Muscle of leg (tissue), 11 donors: Measurements from ENCODE around the gene GRB7. TPM values are rescaled to one million over a fixed set of nuclear protein-coding genes. Genes with fewer than 3 reads are reported as not detected.
A peak's percentile ranks its signal among the peaks of the same experiment; 100 is the strongest.

Experiments used
- DNase-seq: peaks from one replicate; pipeline ENCODE4 v3.0.0; 2013
- H3K27ac ChIP-seq: one replicate; pipeline ENCODE4 v1.5.1; 2013; ENCODE audit warnings: mild to moderate bottlenecking, low read length, control low read depth
- H3K27me3 ChIP-seq: one replicate; pipeline ENCODE4 v1.6.1; 2013; ENCODE audit warnings: low read length; ENCODE audit not compliant: control insufficient read depth, insufficient read depth
- H3K36me3 ChIP-seq: one replicate; pipeline ENCODE4 v1.6.1; 2013; ENCODE audit warnings: low read length; ENCODE audit not compliant: control insufficient read depth, insufficient read depth
- H3K4me1 ChIP-seq: one replicate; pipeline ENCODE4 v1.6.1; 2013; ENCODE audit warnings: low read length; ENCODE audit not compliant: control insufficient read depth, insufficient read depth
- H3K4me3 ChIP-seq: one replicate; pipeline ENCODE4 v1.5.1; 2013; ENCODE audit warnings: low read length, control low read depth
- H3K9me3 ChIP-seq: replicated peaks from 2 replicates; pipeline ENCODE4 v1.6.1; 2013; ENCODE audit warnings: low read depth, low read length; ENCODE audit not compliant: control insufficient read depth
- WGBS: methylation state at CpG from one replicate; pipeline ENCODE4 v1.1.5; 2013; ENCODE audit warnings: missing lambda C conversion rate; ENCODE audit not compliant: insufficient coverage; 5-methylcytosine and 5-hydroxymethylcytosine counted together
- polyA plus RNA-seq, 8 donors: library from polyadenylated mRNA; unstranded; fragments of 120-200 nt; gene quantifications; one replicate each; pipeline versions ENCODE4 v1.2.1 to v1.2.3, GENCODE V29; 2013; ENCODE audit warnings: inconsistent platforms in 1 of 8, low replicate concordance in 1 of 8; ENCODE audit not compliant: insufficient read length in 8 of 8, insufficient read depth in 1 of 8
- total RNA-seq: library from RNA; stranded (reverse); fragments of 120-200 nt; gene quantifications from one replicate; pipeline ENCODE4 v1.2.4, GENCODE V29; 2013

GRB7 gene
- total and polyA plus RNA-seq, 9 donors = 0.15 to 3.0 (median 0.56) TPM

DNA sequence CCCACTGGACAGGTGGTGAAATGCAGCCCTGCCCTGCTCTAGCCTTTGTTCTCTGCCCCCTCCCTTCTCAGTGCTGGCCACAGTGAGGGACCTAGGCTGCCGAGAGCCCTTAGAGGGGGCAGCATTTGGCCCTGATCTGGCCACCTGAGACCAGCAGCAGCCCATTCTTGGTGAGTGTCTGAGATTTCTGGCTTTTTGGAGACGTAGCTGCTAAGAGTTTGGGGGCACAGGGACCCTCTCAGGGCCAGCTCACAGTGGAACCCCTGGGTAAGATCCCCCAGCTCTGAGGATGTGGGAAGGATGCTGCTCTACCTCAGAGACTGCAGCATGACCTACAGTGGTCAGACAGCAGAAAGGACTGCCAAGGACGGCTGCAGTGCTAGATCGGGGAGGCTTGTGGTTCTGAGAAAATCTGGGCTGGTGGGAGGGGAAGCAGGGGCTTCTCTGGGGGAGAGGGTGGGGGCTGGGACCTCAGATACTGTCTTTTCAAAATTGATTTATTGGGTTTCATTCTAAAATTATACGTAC lies 13.3 kb downstream of the GRB7 start:
- Histone ChIP-seq H3K4me1 (peaks cover 21% of the 10 kb centered on the region), H3K4me3 (no peak overlapping the region), H3K27me3 (peaks cover 12% of the 10 kb centered on the region), H3K27ac (no peak overlapping the region), H3K9me3 (no peaks in the 10 kb centered on the region), H3K36me3 (no peaks in the 10 kb centered on the region)
- no peak for DNase-seq
- 79% methylated on average over 2 of the region's 5 CpGs for WGBS

DNA sequence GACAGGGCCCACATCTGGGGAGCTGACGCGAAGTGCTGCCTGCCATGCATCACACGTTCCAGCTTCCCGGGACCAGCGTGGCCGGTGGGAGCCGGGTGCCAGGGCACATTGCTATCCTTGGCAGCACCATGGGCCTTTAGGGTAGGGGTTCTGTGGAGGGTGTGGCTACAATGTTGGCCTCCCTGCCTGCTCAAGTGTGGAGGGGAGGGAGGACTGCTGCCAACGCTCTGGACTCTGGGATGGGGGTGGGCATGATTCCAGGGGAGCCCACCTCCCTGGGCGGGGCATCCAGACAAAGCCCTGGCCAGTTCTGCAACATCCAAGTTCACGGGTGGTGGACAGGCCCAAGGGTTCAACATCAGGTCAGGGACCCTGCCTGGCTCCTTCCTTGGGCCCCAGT lies 13.9 kb downstream of the GRB7 start:
- Histone ChIP-seq H3K27me3 (peaks cover 18% of the 10 kb centered on the region), H3K4me1 (peaks cover 21% of the 10 kb centered on the region), H3K4me3 (no peak overlapping the region), H3K27ac (no peak overlapping the region), H3K36me3 (no peaks in the 10 kb centered on the region), H3K9me3 (no peaks in the 10 kb centered on the region)
- DNase-seq = no peak
- WGBS = 53% methylated on average over 8 of the region's 10 CpGs

DNA sequence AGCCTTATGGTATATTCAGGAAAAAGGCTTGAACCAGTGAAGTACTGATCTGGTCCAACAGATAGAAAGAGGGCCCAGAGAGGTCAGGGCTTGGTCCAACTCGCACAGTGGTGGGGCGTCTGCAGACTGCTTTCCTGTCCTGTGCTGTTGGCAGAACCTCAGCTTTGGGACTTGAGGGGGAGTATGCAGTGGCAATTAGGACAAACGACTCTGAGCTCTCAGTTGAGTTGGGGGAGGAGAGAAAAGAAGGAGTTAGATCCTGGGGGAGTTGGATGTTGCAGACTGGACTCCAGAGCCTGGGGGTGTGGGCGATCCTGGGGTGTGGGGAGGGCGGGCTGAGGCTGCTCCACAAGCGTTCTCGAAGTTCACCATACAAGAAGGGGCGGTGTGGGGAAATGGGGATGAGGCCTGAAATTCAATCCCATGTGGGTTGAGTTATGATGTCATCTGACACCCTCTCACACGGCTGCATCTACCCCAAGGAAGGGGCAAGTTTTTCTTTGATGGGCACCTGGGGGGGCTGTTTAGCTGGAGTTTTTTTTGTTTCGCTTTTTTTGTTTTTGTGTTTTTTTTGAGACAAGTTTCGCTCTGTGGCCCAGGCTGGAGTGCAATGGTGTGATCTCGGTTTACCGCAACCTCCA lies 14.6 kb downstream of the GRB7 start:
- peaks cover 21% of the 10 kb centered on the region for H3K4me1 ChIP-seq
- peaks cover 20% of the 10 kb centered on the region for H3K27me3 ChIP-seq
- no peak overlapping the region for H3K27ac ChIP-seq
- H3K4me3 ChIP-seq = no peak overlapping the region
- WGBS = 40% methylated on average over 4 of the region's 13 CpGs
- no peaks in the 10 kb centered on the region for H3K9me3 ChIP-seq
- no peak for DNase-seq
- H3K36me3 ChIP-seq = no peaks in the 10 kb centered on the region

DNA sequence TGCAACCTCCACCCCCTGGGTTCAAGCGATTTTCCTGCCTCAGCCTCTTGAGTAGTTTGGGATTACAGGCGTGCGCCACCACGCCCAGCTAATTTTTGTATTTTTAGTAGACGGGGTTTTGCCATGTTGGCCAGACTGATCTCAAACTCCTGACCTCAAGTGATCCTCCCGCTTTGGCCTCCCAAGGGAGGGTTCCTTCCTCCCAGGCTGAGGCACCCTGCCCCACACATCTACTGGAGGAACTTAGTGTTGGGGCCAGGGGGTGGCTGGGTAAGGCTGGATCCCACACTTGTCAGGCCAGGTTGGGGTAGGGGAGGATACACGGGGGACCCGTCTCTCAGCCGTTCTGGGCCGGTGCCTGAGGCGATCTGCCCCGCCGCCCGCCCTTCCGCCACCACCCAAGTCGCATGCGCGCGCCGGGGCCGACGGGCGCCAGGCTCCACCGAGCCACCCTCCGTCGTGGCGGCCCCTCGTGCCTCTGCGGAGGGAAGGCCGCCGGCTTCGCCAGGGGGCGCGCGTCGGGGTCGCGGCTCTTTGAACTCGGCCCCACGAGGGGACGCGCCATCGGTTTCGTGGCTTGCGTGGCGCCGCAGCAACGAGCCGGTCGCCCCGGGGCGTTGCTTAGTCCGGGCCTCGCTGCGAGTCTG lies 15.9 kb downstream of the GRB7 start:
- peak overlapping the region; percentile 47 for H3K27ac ChIP-seq
- DNase-seq = peak; percentile 61

DNA sequence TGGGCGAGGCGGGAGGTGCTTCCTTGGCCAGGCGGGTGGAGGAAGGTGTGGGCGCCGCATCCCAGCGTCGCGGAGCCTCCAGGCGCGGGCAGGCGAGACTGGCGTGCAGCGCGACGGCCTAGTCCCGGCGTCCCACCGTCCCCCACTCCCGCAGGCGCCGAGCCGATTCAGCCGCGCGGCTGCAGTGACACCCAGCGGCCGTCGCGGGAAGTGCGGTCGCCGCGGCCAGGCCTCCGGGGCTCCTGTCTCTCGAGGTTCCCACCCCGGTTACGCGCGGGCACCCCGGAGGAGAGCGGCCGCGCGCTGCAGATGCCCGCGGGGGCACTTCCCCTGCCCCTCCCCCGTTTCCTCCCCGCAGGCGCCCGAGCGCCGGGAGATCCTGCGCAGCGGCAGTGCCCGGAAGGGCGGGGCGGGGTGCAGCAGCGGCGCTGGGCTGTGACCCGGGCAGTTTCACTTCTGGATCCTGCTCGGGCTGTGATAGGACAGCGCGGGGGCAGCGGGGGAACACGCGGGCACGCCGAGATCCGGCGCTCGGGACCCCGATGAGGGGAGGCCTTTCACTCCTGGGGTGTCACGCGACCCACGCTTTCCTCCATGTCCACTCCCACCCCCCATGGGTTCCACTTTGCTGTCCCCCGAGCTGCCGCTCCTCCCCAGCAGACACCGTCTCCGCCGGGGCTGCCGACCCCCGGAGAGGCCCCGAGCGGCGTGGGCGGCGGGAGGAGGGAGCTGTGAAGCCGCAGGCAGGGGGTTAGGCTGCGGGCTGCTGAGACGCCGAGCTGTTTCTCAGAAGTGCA lies 16.6 kb downstream of the GRB7 start:
- Histone ChIP-seq H3K36me3 (no peaks in the 10 kb centered on the region), H3K9me3 (no peaks in the 10 kb centered on the region), H3K27me3 (peaks cover 20% of the 10 kb centered on the region), H3K27ac (peak overlapping the region; percentile 92), H3K4me1 (peaks cover 21% of the 10 kb centered on the region), H3K4me3 (peak overlapping the region; percentile 74)
- WGBS = under 1% methylated on average over 77 of the region's 91 CpGs
- DNase-seq = peak; percentile 92

More for the DNA sequence above, 15.9 kb downstream of the GRB7 start:
- H3K4me3 ChIP-seq = peak overlapping the region; percentile 74
- H3K4me1 ChIP-seq = peaks cover 21% of the 10 kb centered on the region
- whole genome bisulfite sequencing = under 1% methylated on average over 49 of the region's 55 CpGs
- no peaks in the 10 kb centered on the region for H3K36me3 ChIP-seq
- no peaks in the 10 kb centered on the region for H3K9me3 ChIP-seq
- peaks cover 20% of the 10 kb centered on the region for H3K27me3 ChIP-seq

DNA sequence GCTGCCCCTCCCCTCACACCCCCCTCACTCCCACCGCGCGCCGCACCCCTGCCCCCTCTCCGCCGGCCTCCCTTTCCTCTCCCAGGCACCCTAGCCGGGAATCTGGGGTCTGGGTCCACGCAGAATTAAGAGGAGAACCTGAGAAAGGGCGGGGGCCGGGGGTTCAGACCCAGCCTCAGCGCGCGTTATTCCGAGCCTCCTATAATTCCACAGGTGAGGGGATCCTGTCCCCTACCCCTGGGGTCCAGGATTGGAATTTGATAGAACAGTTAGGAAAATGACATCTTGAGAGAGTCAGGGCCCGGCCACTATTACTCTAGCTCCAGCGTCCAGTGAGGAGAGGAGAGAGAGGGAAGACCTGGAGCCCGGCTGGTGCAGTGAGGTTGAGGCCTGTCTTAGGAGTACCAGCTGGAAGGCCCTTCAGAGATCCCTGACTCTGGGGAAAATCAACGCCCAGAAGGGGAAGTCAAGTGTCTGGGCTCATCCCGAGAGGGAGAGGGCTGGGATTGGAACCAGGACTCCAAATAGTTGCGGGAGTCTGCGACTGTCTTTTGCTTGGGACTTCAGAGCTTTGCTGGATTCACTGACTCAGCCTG lies 17.3 kb downstream of the GRB7 start:
- peaks cover 20% of the 10 kb centered on the region for H3K27me3 ChIP-seq
- peak overlapping the region; percentile 92 for H3K27ac ChIP-seq
- WGBS = 21% methylated on average over 6 of the region's 21 CpGs
- H3K4me1 ChIP-seq = peaks cover 21% of the 10 kb centered on the region
- no peaks in the 10 kb centered on the region for H3K36me3 ChIP-seq
- H3K4me3 ChIP-seq = peak overlapping the region; percentile 74
- H3K9me3 ChIP-seq = no peaks in the 10 kb centered on the region
- peak; percentile 48 for DNase-seq

DNA sequence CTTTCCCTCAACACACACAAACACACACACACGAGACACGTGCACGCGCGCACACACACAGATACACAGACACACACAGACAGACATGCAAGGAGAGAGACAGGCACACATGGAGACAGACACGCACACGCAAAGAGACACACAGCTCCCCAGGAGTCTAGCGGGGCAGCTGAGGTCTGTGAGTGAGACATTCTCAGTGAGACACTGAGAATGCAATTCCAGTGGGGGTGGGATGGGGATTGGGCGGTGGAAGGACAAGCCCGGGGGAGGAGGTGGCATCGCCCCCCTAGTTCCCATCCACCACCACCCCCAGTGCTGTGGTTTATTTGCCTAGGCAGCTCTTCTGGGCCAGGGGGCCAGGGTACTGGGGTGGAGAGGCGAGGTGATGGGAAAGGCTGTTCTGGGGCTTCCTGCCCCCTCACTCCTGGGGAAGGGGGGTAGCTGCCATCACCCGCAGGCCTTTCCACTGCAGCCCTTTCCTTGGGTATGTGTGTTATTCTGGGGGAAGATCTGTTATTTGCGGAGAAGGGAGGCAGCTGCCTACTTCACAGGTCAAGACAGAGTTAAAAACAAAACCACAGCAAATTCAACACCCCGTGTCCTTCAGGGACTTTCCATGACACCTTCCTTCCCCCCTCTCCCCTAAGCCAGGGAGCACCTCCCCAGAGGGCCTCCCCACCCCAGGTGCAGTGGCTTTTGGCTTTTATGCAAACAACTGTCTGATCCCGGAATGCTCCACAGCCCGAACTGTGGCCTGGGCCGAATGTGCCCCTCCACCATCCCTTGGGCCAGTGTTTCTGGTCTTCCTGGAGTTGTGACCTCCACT lies 18.0 kb downstream of the GRB7 start:
- DNase-seq = no peak
- Histone ChIP-seq H3K4me1 (peaks cover 21% of the 10 kb centered on the region), H3K4me3 (no peak overlapping the region), H3K27me3 (peaks cover 17% of the 10 kb centered on the region), H3K36me3 (no peaks in the 10 kb centered on the region), H3K27ac (peak overlapping the region; percentile 92), H3K9me3 (no peaks in the 10 kb centered on the region)
- 52% methylated on average over 9 of the region's 18 CpGs for WGBS

DNA sequence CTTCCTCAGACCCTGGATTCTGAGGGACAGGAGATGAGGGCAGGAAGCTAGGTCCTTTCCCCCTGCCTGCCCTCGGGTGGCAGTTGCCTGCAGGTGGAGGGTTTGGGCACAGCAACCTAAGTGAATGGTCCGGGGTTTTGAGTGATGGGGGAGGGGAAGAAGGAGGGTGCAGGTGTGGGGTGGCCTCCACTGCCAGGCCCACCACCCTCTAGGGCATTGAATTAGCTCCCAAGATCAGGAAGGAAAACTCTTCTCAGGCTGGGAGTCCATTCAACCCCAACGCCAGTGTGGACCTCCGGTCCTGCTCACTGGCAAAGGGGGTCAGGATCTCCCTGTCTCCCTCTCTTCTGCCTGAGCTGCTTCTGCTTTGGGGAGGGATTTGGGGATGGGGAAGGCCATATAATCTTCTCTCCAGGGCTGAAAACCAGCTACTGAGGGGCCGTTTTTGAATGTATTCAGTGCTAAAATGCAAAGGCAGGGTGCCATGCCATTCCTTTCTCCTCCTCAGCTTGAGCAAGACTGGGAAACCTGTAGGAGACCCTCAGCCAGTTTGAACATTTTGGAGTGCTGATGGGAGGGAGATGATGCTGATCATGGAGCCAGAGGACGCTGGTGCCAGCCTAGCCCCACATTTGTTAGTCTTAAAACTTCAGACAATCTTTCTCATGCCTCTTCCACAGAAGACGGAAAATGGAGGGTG lies 18.8 kb downstream of the GRB7 start:
- H3K4me1 ChIP-seq = peaks cover 20% of the 10 kb centered on the region
- H3K36me3 ChIP-seq = no peaks in the 10 kb centered on the region
- peaks cover 15% of the 10 kb centered on the region for H3K27me3 ChIP-seq
- H3K9me3 ChIP-seq = no peaks in the 10 kb centered on the region
- no peak overlapping the region for H3K27ac ChIP-seq
- DNase-seq = no peak
- no peak overlapping the region for H3K4me3 ChIP-seq
- 57% methylated on average over 1 of the region's 7 CpGs for WGBS

DNA sequence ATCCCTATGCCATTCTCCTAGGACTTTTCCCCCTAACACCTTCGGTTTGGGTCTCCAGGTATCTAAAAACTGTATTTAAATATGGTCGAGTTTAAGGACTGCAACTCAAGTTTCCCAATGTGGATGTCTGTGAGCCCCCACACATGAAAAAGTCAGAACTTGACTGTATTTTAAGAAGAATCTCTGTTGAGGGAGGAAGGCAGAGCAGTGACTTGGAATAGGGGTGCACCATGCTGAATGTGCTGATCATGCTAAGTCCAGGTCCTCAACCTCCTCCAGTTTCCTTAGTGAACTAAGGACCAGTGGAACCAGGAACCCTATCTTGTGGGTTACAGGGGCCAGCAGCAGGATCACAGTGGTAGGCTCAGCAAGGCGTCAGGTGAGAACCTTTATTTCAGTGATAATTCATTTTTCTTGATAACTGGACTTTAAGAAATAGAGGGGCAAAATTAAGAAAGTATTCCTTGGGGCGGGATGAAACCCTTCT lies 19.5 kb downstream of the GRB7 start:
- no peaks in the 10 kb centered on the region for H3K9me3 ChIP-seq
- 60% methylated on average over 1 of the region's 4 CpGs for WGBS
- no peak for DNase-seq
- no peak overlapping the region for H3K4me3 ChIP-seq
- H3K27ac ChIP-seq = no peak overlapping the region
- H3K36me3 ChIP-seq = no peaks in the 10 kb centered on the region
- H3K27me3 ChIP-seq = peaks cover 15% of the 10 kb centered on the region
- H3K4me1 ChIP-seq = peaks cover 14% of the 10 kb centered on the region
